Raji (cell line): ENCODE measurements around the gene MLLT3.

Experiments
- POLR2A ChIP-seq: IDR thresholded peaks from 2 replicates; pipeline ENCODE4 v1.6.1; 2011; ENCODE audit warnings: low read depth, low read length, control low read depth; ENCODE audit not compliant: insufficient read depth

Gene MLLT3

GRCh38 chr9:20333991-20334390 lies 288.3 kb downstream of the MLLT3 start:
- TF ChIP-seq POLR2A: no peak

- TF ChIP-seq POLR2A: no peak
These were observed 291.1 kb downstream of the MLLT3 start for GRCh38 chr9:20331095-20331685.

- no peak for TF ChIP-seq POLR2A
These were observed 291.6 kb downstream of the MLLT3 start for GRCh38 chr9:20330688-20331087.

GRCh38 chr9:20326516-20326915 lies 295.8 kb downstream of the MLLT3 start:
- TF ChIP-seq POLR2A: no peak

GRCh38 chr9:20325008-20325407 lies 297.3 kb downstream of the MLLT3 start:
- no peak for TF ChIP-seq POLR2A

- no peak for TF ChIP-seq POLR2A
These were observed 300.1 kb downstream of the MLLT3 start for GRCh38 chr9:20322212-20322611.

- TF ChIP-seq POLR2A: no peak
These were observed 300.7 kb downstream of the MLLT3 start for GRCh38 chr9:20321423-20322082.

GRCh38 chr9:20320921-20321320 lies 301.4 kb downstream of the MLLT3 start:
- TF ChIP-seq POLR2A: no peak

GRCh38 chr9:20319641-20320337 lies 302.5 kb downstream of the MLLT3 start:
- TF ChIP-seq POLR2A: no peak

- no peak for TF ChIP-seq POLR2A
These were observed 303.1 kb downstream of the MLLT3 start for GRCh38 chr9:20319241-20319640.

GRCh38 chr9:20317701-20318100 lies 304.6 kb downstream of the MLLT3 start:
- TF ChIP-seq POLR2A: no peak

GRCh38 chr9:20316372-20316771 lies 305.9 kb downstream of the MLLT3 start:
- TF ChIP-seq POLR2A: no peak

GRCh38 chr9:20315677-20316076 lies 306.6 kb downstream of the MLLT3 start:
- TF ChIP-seq POLR2A: no peak

- no peak for TF ChIP-seq POLR2A
These were observed 307.3 kb downstream of the MLLT3 start for GRCh38 chr9:20314981-20315380.

GRCh38 chr9:20313415-20313814 lies 308.9 kb downstream of the MLLT3 start:
- TF ChIP-seq POLR2A: no peak

- no peak for TF ChIP-seq POLR2A
These were observed 309.6 kb downstream of the MLLT3 start for GRCh38 chr9:20312732-20313131.
